SK-N-SH (cell line): ENCODE measurements around the gene ELOVL6. TPM values are rescaled to one million over a fixed set of nuclear protein-coding genes. Genes with fewer than 3 reads are reported as not detected.

Experiments used
- CTCF ChIA-PET: fragments of 300-600, 350-600 bp; formaldehyde crosslinking; extraction: SDS; loops from one replicate; lab custom pipeline; 2021; lab: Yijun Ruan, JAX
- POLR2A ChIA-PET: fragments of 350-600 bp; sonication (Branson Sonifier 250); formaldehyde crosslinking; extraction: SDS; loops from one replicate; lab custom pipeline; 2020; ENCODE audit warnings: antibody characterized with exemption, inconsistent platforms; lab: Yijun Ruan, JAX
- DNase-seq: peaks from one replicate; pipeline ENCODE4 v3.0.0; 2012
- H2AFZ ChIP-seq: fragments of 200-600 bp; sonication (generic); 2 replicates; pipeline ENCODE4 v1.8.1; 2016; ENCODE audit warnings: antibody characterized with exemption, mild to moderate bottlenecking, low read depth
- H3F3A ChIP-seq: fragments of 200-600 bp; sonication (generic); replicated peaks from 2 replicates; pipeline ENCODE3; 2016; ENCODE audit warnings: antibody characterized with exemption, mild to moderate bottlenecking; ENCODE audit not compliant: insufficient read depth
- H3K27ac ChIP-seq, 2 experiments: fragments of 200-500 bp in 1 of 2; fragments of 200-600 bp in 1 of 2; sonication (Bioruptor generic) in 1 of 2; sonication (generic), shearing (Covaris generic) in 1 of 2; 2 replicates each; pipeline versions ENCODE4 v1.5.1 to v1.6.1; 2014 to 2016; ENCODE audit warnings: low read depth in 2 of 2, inconsistent platforms in 1 of 2, low read length in 1 of 2, mild to moderate bottlenecking in 1 of 2, mixed read lengths in 1 of 2
- H3K27me3 ChIP-seq: fragments of 200-600 bp; sonication (generic), shearing (Covaris generic); 2 replicates; pipeline ENCODE4 v1.6.1; 2016; ENCODE audit warnings: mixed run types; ENCODE audit not compliant: insufficient read depth
- H3K36me3 ChIP-seq, 2 experiments: fragments of 200-500 bp in 1 of 2; fragments of 200-600 bp in 1 of 2; sonication (Bioruptor generic) in 1 of 2; sonication (generic) in 1 of 2; replicated peaks in 1 of 2; 2 replicates each; pipeline versions ENCODE3 to v1.5.1; 2014 to 2016; ENCODE audit warnings: low read length in 1 of 2, mild to moderate bottlenecking in 1 of 2; ENCODE audit not compliant: insufficient read depth in 2 of 2, control insufficient read depth in 1 of 2
- H3K4me1 ChIP-seq, 2 experiments: fragments of 200-500 bp in 1 of 2; fragments of 200-600 bp in 1 of 2; sonication (Bioruptor generic) in 1 of 2; sonication (generic), shearing (Covaris generic) in 1 of 2; 2 replicates each; pipeline versions ENCODE4 v1.5.1 to v1.6.1; 2014 to 2016; ENCODE audit warnings: low read depth in 1 of 2, low read length in 1 of 2, mixed run types in 1 of 2; ENCODE audit not compliant: insufficient read depth in 2 of 2, control insufficient read depth in 1 of 2
- H3K4me2 ChIP-seq: fragments of 200-600 bp; sonication (generic), shearing (Covaris generic); 2 replicates; pipeline ENCODE4 v1.6.1; 2017; ENCODE audit warnings: mixed run types
- H3K4me3 ChIP-seq, 2 experiments: fragments of 200-500 bp in 1 of 2; fragments of 200-600 bp in 1 of 2; sonication (Bioruptor generic) in 1 of 2; sonication (generic), shearing (Covaris generic) in 1 of 2; 2 replicates each; pipeline versions ENCODE4 v1.5.1 to v1.8.1; 2014 to 2016; ENCODE audit warnings: low read depth in 2 of 2, inconsistent platforms in 1 of 2, low read length in 1 of 2, mild to moderate bottlenecking in 1 of 2, mixed read lengths in 1 of 2, moderate library complexity in 1 of 2
- H3K79me2 ChIP-seq: fragments of 200-600 bp; sonication (generic); 2 replicates; pipeline ENCODE4 v1.8.1; 2017; ENCODE audit warnings: mild to moderate bottlenecking; ENCODE audit not compliant: insufficient read depth
- H3K9ac ChIP-seq: fragments of 200-600 bp; sonication (generic); 2 replicates; pipeline ENCODE4 v1.6.1; 2017; ENCODE audit warnings: mixed run types
- H3K9me2 ChIP-seq: fragments of 200-600 bp; sonication (generic); 2 replicates; pipeline ENCODE4 v1.6.1; 2017; ENCODE audit warnings: mixed run types
- H3K9me3 ChIP-seq: fragments of 200-600 bp; sonication (generic); 2 replicates; pipeline ENCODE4 v1.6.1; 2017; ENCODE audit warnings: mixed run types, mild to moderate bottlenecking, moderate library complexity
- H4K20me1 ChIP-seq: fragments of 200-600 bp; sonication (generic); 2 replicates; pipeline ENCODE4 v1.6.1; 2017; ENCODE audit warnings: mild to moderate bottlenecking, mixed run types; ENCODE audit not compliant: insufficient read depth
- CHD2 ChIP-seq: fragments of 150-350 bp; IDR thresholded peaks from 2 replicates; pipeline ENCODE4 v1.6.1; 2018; ENCODE audit warnings: low read length; ENCODE audit not compliant: partially characterized antibody
- EP300 ChIP-seq, 2 experiments: IDR thresholded peaks; 2 replicates each; pipeline versions ENCODE4 v1.4.0 to v1.6.1; 2012; ENCODE audit warnings: borderline replicate concordance in 1 of 2, low read depth in 1 of 2, low read length in 1 of 2
- EZH2phosphoT487 ChIP-seq: fragments of 200-600 bp; sonication (generic); IDR thresholded peaks from 2 replicates; pipeline ENCODE4 v1.6.1; 2017; ENCODE audit warnings: low read depth, mixed run types, mild to moderate bottlenecking, antibody characterized with exemption, moderate library complexity, borderline replicate concordance
- FOXJ3 ChIP-seq: sonication (generic); formaldehyde crosslinking; IDR thresholded peaks from 2 replicates; pipeline ENCODE4 v1.5.1; 2020; ENCODE audit warnings: mild to moderate bottlenecking, missing genetic modification reagents
- GABPA ChIP-seq: IDR thresholded peaks from 2 replicates; pipeline ENCODE4 v1.4.0; 2012; ENCODE audit warnings: low read depth, mild to moderate bottlenecking
- GATA2 ChIP-seq: sonication (generic); formaldehyde crosslinking; IDR thresholded peaks from 2 replicates; pipeline ENCODE4 v1.5.0; 2020; ENCODE audit warnings: mild to moderate bottlenecking, missing genetic modification reagents
- MAX ChIP-seq: IDR thresholded peaks from 2 replicates; pipeline ENCODE4 v1.4.0; 2012; ENCODE audit warnings: low read depth
- MEF2A ChIP-seq: IDR thresholded peaks from 2 replicates; pipeline ENCODE4 v1.4.0; 2012; ENCODE audit warnings: low read depth, borderline replicate concordance
- MXI1 ChIP-seq: IDR thresholded peaks from 2 replicates; pipeline ENCODE4 v1.6.1; 2012; ENCODE audit warnings: mild to moderate bottlenecking, low read depth, low read length, improper control_type of control experiment
- NFIC ChIP-seq: IDR thresholded peaks from 2 replicates; pipeline ENCODE4 v1.4.0; 2012; ENCODE audit warnings: borderline replicate concordance
- NRF1 ChIP-seq: IDR thresholded peaks from 2 replicates; pipeline ENCODE4 v1.6.1; 2012; ENCODE audit warnings: low read depth, mild to moderate bottlenecking, low read length
- RCOR1 ChIP-seq: fragments of 150-350 bp; IDR thresholded peaks from 2 replicates; pipeline ENCODE4 v1.6.1; 2017; ENCODE audit warnings: antibody characterized with exemption, low read length
- RXRA ChIP-seq: IDR thresholded peaks from 2 replicates; pipeline ENCODE4 v1.4.0; 2012; ENCODE audit warnings: low read depth, mild to moderate bottlenecking, borderline replicate concordance
- SIN3A ChIP-seq: IDR thresholded peaks from 2 replicates; pipeline ENCODE4 v1.6.1; 2012; ENCODE audit warnings: low read depth, mild to moderate bottlenecking, low read length, moderate library complexity, borderline replicate concordance
- SMC3 ChIP-seq: IDR thresholded peaks from 2 replicates; pipeline ENCODE4 v1.6.1; 2012; ENCODE audit warnings: low read depth, low read length, improper control_type of control experiment
- TCF12 ChIP-seq: IDR thresholded peaks from 2 replicates; pipeline ENCODE4 v1.4.0; 2012
- YY1 ChIP-seq: IDR thresholded peaks from 2 replicates; pipeline ENCODE4 v1.4.0; 2012; ENCODE audit warnings: low read depth, mild to moderate bottlenecking
- ZBTB33 ChIP-seq: IDR thresholded peaks from 2 replicates; pipeline ENCODE4 v1.4.0; 2012; ENCODE audit warnings: low read depth, borderline replicate concordance
- WGBS: methylation state at CpG from one replicate; pipeline ENCODE4 v1.1.6; 2017; ENCODE audit warnings: low lambda C conversion rate; 5-methylcytosine and 5-hydroxymethylcytosine counted together
- polyA plus RNA-seq, 3 experiments: library from polyadenylated mRNA; depleted of rRNA; stranded (reverse); fragments of >200 nt; gene quantifications; 2 replicates each; pipeline ENCODE4 v1.2.3, GENCODE V29; 2012
- TF ChIP-seq, protein P1 (sequence below): fragments of 150-350 bp; IDR thresholded peaks from 2 replicates; pipeline ENCODE4 v1.6.1; 2016; ENCODE audit warnings: mild to moderate bottlenecking, low read depth, low read length
- TF ChIP-seq, protein P2 (sequence below): IDR thresholded peaks from 2 replicates; pipeline ENCODE4; 2012

The ELOVL6 gene
- polyA plus RNA-seq, 1 of the 3 experiments (the other 2 are of a cell fraction) = 9.0 TPM

DNA sequence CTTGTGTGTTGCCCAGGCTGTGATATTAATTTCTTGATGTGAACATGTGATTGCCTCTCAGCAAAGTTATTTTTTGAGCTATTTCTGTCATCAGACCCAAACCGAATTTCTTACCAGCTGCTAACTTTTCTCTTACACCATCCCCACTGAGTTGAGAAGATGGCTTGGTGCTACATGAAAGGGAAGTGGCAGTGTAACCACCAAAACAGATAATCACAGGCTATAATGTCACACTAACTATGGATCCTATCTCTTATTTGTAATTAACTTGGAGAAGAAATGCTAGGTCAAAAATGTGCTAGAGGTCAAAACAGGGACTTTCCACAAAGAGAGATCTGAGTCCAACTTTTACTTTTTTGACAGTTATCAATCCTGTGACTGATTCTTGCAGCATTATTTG, 43.8 kb downstream of the ELOVL6 start:
- POLR2A ChIA-PET = interaction anchor here (0.9 kb wide), 1 partner anchor 39 kb away, joined by 3 read pairs; no protein-coding TSS in a partner anchor

More for the DNA sequence above, 43.8 kb downstream of the ELOVL6 start:
- Histone ChIP-seq H4K20me1 (no peaks in the 10 kb centered on the region), H3K9me3 (no peaks in the 10 kb centered on the region), H3K9me2 (no peaks in the 10 kb centered on the region), H3K4me2 (no peak overlapping the region), H3K27ac (no peak overlapping the region), H3K9ac (no peak overlapping the region), H3K4me3 (no peak overlapping the region), H3F3A (peaks cover 4% of the 10 kb centered on the region), H3K27me3 (no peaks in the 10 kb centered on the region), H3K4me1 (peaks cover 0 to 15% of the 10 kb centered on the region in 2 experiments; a peak in 2 of 4 replicates), H3K79me2 (no peaks in the 10 kb centered on the region), H3K36me3 (no peaks in the 10 kb centered on the region), H2AFZ (no peak overlapping the region)
- WGBS = 94% methylated on average over 1 of the region's 1 CpG
- CTCF ChIA-PET = interaction anchor here (1.6 to 1.9 kb wide), 2 partner anchors 9 to 14 kb away, joined by 4 read pairs; no protein-coding TSS in a partner anchor
- TF ChIP-seq MEF2A (no peak), TCF12 (no peak), MXI1 (no peak), EP300 (IDR thresholded peaks at IDR 0.05; ENCODE audit: borderline replicate concordance in 1 of 2, low read depth in 1 of 2, low read length in 1 of 2) (no peak), ZBTB33 (no peak), NRF1 (no peak), GABPA (no peak), SMC3 (no peak), SIN3A (no peak), RXRA (no peak), FOXJ3 (CRISPR knock-in tag) (no peak), YY1 (no peak), RCOR1 (no peak), GATA2 (CRISPR knock-in tag) (no peak), NFIC (no peak), EZH2phosphoT487 (no peak), CHD2 (no peak), MAX (no peak)
- TF ChIP-seq, protein P1, sequence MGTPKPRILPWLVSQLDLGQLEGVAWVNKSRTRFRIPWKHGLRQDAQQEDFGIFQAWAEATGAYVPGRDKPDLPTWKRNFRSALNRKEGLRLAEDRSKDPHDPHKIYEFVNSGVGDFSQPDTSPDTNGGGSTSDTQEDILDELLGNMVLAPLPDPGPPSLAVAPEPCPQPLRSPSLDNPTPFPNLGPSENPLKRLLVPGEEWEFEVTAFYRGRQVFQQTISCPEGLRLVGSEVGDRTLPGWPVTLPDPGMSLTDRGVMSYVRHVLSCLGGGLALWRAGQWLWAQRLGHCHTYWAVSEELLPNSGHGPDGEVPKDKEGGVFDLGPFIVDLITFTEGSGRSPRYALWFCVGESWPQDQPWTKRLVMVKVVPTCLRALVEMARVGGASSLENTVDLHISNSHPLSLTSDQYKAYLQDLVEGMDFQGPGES = no peak
- TF ChIP-seq, protein P2, sequence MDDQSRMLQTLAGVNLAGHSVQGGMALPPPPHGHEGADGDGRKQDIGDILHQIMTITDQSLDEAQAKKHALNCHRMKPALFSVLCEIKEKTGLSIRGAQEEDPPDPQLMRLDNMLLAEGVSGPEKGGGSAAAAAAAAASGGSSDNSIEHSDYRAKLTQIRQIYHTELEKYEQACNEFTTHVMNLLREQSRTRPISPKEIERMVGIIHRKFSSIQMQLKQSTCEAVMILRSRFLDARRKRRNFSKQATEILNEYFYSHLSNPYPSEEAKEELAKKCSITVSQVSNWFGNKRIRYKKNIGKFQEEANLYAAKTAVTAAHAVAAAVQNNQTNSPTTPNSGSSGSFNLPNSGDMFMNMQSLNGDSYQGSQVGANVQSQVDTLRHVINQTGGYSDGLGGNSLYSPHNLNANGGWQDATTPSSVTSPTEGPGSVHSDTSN = no peak
- DNase-seq = no peak
